Measurements from ENCODE around the gene NUDT9.
"Not testable (repeated sequence)": the region's sequence is repeated elsewhere in the genome, so short reads cannot be mapped to it uniquely, and the experiment has no call there.

NUDT9 gene, protein sequence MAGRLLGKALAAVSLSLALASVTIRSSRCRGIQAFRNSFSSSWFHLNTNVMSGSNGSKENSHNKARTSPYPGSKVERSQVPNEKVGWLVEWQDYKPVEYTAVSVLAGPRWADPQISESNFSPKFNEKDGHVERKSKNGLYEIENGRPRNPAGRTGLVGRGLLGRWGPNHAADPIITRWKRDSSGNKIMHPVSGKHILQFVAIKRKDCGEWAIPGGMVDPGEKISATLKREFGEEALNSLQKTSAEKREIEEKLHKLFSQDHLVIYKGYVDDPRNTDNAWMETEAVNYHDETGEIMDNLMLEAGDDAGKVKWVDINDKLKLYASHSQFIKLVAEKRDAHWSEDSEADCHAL

DNA sequence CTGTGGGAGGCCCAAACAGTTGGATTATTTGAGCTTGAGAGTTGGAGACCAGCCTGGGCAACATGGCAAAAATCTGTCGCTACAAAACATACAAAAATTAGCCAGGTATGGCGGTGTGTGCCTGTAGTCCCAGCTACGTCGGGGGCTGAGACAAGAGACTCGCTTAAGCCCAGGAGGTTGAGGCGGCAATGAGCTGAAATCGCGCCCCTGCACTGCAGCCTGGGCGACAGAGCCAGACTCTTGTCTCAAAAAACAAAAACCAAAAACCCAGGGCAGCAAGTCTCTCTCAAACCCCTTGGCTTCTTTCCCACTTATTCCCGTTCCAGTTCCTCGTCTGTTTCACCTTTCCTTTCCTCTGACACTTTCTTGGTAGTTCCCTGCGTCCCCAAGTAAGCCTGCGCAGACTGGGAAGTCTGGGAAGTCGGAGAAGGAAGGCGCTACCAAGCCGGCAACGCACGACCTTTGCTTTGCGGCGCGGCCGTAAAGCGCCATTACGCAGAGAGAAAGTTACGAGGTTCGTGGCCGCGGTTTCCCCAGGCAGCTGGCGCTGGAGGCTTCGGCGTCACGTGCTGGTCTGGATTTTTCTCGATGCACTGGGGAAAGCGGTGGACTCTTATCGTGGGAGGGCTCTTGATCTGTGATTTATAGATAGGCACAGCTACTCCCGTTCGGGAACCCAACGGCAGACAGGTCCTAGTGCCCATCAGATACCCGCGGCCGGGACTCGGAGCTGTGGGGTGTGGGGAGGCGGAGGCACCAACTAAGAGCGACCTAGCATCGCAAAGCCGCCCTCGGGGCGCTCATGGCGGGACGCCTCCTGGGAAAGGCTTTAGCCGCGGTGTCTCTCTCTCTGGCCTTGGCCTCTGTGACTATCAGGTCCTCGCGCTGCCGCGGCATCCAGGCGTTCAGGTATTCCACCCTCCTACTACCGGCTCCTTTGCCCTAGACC, at the start of gene NUDT9:
NUDT9 (plus strand) TSS at position 470 of the 949 bp plus-strand sequence; CDS start at position 803, 333 bp downstream.
- DNase-seq, result peak; percentile 80 to 81

DNA sequence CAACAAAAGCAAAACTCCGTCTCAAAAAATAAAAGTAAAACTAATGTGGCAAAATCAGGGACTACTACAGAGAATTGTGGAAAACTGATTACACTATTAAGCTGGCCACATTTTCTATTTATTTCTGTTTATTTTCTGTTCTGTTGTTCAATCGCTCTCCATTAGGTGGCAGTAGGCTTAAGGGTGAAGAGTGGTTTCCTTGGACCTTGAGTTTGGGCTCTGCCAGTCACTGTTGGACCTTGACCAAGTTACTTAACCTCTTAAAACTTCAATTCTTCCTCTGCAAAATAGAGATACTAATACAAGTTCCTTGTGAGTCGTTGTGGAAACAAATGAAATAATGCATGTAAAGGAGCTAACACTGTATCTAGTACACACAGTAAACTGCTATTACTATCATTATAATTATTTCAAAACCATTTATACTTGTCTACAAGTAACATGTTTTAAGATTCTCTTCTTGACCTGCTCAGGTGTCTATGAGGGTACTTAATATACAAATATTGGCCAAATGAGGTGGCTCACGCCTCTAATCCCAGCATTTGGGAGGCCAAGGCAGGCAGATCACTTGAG, 46.6 kb upstream of the NUDT9 start:
- DNase-seq, result no peak

DNA sequence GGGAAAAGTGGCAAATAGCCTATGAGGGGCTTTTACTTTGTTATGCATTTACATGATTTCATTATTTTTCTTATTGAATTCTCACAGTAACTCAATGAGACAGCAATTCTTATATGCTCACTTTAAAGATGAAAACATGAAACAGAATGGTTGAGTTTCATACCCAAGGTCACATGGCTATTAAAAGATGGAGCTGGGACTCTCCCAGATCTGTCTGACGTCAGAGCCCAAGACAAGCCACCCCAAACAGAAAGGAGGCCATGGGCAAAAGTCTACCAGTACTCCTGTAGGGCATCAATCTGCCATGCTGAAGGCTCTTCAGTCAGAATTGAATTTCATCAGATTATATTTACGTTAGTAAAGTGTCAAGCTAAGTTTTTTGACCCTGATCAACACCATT, 44.6 kb upstream of the NUDT9 start:
- DNase-seq, result no peak

DNA sequence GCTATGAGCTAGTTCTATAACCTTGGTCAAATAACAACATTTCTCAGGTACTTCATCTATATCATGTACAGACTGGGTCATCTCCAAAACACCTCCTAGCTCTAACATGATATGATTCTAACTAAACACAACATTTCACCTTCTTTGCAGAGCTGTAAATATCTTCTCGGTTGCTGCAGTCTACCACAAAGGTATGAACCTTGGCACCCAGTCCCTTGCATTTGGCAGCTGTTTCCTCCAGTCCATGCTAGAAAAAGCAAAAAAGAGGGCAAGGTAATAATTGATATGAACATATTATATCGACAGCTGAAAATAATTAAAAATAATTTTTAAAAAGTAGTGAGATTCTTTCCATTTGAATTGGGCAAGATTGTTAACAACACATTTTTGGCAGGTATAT, 40.3 kb upstream of the NUDT9 start:
- DNase-seq, result no peak

DNA sequence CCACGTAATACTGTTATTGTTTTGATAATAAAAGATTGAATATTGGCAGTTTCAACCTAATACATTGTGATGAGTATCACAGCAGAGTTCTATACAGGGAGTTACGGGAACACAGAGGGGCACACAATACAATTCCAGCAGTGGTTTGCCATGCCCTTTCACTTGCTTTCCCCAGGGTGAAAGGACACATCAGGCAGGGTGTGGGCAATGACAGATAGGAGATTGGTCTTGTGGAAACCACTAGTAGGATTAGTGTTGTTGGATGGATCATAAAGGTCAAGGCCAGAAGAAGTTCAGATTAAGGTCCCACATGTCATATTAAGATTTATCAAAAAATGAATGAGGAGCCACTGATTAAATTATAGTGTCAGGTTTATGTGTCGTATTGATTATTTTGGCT, 39.4 kb upstream of the NUDT9 start:
- no peak for DNase-seq

DNA sequence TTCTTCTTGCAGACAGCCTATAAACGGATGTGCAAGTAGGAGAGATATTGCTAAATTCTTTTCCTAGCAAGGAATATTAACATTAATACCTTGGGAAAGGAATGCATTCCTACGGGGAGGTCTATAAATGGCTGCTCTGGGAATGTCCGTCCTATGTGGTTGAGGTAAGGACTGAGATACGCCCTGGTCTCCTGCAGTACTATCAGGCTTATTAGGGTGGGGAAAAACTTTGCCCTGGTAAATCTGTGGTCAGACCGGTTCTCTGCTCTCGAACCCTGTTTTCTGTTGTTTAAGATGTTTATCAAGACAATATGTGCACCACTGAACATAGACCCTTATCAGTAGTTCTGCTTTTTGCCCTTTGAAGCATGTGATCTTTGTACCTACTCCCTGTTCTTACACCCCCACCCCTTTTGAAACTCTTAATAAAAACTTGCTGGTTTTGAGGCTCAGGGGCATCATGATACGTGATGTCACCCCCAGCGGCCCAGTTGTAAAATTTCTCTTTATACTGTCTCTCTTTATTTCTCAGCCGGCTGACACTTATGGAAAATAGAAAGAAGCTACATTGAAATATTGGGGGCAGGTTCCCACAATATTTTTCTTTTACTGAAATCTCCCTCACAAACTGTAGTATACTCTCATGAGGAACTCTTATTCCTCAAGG, 37.8 kb upstream of the NUDT9 start:
- not testable (repeated sequence) for DNase-seq

DNA sequence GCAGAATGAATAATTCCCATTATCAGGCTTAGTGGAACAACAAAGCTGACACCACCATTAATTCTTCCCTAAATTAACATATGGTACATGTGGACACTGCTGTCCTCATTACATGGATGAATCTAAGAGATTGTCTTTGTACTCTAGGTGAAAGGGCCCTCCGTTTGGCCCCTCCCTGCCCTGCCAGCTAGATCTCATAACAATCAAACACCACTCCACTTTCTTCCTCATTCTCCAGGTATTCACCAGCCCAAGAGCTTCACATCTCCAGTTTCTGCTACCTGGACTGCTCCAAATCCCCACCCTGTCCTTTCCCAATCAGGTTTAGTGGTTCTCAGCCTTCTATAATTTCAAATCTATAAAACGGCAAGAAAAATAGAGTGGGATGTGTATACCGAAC, 35.1 kb upstream of the NUDT9 start:
- no peak for DNase-seq

DNA sequence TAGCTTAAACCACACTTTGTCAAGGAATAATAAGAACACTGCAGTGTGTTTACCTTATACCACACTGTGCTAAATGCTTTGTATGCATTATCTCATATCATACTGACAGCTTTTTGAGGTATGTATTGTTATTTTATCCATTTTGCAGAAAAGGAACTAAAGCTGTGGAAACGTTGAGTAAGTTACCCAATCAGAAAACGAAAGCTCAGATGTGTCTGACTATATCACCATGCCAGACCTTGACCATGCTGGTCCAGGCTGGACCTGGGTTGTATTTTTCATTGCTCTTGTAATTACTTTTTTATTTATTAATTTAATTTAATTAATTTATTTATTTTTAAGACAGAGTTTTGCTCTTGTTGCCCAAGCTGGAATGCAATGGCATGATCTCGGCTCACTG, 33.5 kb upstream of the NUDT9 start:
- DNase-seq, result no peak

DNA sequence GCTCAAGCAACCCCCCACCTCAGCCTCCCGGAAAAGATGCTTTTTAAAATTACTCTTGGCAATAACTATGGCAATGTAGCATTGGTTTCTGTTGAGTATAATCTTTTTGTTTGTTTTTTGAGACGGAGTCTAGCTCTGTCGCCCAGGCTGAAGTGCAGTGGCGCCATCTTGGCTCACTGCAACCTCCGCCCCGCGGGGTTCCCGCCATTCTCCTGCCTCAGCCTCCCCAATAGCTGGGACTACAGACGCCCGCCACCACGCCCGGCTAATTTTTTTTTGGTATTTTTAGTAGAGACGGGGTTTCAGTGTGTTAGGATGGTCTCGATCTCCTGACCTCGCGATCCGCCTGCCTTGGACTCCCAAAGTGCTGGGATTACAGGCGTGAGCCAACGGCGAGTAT, 32.3 kb upstream of the NUDT9 start:
- not testable (repeated sequence) for DNase-seq

DNA sequence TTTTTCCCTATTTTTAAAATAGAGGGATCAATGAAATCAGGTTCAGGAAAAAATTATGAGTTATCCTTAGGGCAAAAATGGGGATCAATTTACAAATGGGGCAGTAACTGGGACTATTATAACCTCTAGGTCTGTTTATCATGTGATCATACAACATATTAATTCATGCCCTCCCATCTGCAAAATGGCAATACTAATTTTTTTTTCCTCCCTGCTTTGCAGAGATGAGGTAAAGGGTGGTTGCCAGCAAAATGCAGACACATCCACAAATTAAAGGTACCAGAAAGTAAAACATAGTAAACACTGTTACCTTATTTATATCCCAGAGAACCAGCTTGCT, 31.9 kb upstream of the NUDT9 start:
- DNase-seq, result no peak

DNA sequence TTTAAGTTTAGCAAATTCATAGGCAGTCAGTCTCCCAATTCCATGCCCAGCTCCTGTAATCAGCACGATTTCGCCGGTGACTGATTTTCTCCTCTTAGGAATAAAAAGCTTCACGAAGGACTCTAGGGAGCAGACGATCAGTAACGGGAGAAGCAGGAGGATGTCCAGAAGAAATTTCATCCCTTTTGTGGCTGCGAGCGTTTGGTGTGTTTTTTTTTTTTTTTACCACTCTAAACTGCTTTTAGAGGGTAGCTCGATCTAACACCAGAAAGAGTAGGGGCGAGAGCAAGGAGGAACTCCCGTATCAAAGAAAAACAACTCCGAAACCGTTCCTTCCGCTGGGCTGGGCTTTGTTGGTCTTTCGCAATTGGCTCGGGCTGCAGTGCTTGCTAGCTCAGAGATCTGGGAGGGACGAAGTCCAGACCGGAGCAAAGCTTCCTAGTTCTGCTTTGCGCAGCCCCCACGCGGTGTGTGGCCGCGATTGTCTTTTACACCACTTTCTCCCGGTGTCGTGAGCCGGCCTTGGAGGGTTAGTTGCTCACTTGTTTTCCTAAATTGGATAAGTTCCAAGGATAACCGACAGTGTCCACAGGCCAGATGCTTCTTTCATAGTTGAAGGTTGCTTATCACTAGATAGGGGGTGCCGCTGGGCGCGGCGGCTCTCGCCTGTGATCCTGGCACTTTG, 31.3 kb upstream of the NUDT9 start, which contains the start of gene HSD17B11:
HSD17B11 (minus strand) TSS at position 298 of the 685 bp plus-strand sequence; CDS start at position 180, 118 bp downstream.
- DNase-seq, result peak; percentile 60 to 68

DNA sequence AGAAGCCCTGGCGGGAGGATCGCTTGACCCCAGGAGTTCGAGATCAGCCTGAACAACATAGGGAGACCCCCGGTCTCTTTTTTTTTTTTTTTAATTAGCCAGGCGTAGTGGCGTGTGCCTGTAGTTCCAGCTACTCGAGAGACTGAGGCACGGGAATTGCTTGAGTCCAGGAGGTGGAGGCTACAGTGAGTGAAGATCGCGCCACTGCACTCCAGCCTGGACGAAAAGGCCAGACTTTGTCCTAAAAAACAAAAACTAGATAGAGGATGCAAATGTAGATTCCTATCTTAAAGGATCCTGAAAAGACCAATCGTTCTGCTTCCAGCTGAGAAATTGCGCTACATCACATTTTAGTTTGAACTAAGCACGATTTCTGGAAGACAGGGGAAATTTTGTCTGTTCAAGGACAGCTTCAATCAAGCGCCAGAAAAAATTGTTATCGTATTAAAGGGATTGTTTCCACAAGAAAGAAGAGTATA, 30.8 kb upstream of the NUDT9 start:
- peak in 1 of 2 experiments; percentile 3 for DNase-seq

DNA sequence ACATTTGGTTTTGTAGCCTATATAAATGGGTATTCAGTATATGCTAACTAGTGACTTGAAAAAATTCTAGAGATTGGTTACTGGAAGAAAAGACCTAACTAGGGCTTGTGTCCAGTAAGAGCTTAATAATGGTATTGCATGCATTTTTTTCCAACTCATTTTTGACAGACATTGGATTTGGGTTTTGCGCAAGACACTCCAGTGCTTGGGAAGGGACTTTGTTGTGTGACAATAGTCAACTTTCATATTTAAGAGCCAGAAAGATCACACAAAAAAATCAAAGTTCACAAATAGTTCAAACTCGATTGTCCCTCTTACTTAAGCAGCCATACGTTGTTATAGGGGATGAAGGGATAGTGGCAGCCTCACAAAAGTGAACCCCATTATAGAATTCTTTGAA, 30.2 kb upstream of the NUDT9 start:
- no peak for DNase-seq

DNA sequence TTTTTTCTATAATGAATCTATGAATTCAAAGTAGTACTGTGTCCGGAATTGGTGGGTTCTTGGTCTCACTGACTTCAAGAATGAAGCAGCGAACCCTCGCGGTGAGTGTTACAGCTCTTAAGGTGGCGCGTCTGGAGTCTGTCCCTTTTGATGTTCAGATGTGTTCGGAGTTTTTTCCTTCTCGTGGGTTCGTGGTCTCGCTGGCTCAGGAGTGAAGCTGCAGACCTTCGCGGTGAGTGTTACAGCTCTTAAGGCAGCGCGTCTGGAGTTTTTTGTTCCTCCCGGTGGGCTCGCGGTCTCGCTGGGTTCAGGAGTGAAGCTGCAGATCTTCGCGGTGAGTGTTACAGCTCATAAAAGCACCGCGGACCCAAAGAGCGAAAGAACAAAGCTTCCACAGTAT, 27.3 kb upstream of the NUDT9 start:
- DNase-seq, result not testable (repeated sequence)

DNA sequence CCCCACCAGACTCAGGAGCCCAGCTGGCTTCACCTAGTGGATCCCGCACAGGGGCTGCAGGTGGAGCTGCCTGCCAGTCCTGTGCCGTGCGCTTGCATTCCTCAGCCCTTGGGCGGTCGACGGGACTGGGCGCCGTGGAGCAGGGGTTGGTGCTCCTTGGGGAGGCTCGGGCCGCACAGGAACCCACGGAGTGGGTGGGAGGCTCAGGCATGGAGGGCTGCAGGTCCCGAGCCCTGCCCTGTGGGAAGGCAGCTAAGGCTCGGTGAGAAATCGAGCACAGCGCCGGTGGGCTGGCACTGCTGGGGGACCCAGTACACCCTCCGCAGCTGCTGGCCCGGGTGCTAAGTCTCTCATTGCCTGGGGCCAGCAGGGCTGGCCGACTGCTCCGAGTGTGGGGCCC, 26.5 kb upstream of the NUDT9 start:
- not testable (repeated sequence) for DNase-seq

DNA sequence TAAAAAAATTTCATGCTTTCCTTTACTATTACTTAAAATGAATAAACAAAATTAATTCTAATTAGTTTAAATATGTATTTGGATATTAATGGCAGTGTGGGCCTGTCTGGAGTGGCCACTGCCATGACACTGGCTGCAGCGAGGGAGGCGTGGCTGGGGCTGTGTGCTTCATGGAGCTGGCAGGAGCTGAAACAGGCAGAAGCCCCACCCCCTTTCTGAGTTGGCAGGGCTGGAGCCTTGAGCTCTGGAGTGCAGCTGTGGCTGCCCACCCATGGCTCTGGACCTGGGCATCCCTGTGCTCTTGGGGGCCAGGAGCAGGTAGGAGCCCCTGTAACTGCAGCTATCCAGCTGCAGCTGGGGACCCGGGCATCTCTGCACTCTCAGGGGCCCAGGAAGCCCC, 23.2 kb upstream of the NUDT9 start:
- DNase-seq, result no peak

DNA sequence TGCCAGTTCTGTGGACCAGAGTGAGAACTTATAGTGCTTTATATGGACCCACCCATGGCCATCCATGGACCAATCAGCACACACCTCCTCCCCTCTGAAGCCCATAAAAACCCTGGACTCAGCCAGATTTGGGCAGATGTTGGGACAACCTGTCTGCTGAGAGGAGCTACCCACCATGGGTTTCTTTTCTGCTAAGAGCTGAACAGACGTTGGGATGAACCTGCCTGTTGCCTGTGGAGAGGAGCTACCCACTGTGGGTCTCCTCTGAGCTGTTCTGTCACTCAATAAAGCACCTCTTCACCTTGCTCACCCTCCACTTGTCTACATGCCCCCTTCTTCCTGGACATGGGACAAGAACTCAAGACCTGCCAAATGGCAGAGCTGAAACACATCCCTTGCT, 22.4 kb upstream of the NUDT9 start:
- DNase-seq, result no peak

DNA sequence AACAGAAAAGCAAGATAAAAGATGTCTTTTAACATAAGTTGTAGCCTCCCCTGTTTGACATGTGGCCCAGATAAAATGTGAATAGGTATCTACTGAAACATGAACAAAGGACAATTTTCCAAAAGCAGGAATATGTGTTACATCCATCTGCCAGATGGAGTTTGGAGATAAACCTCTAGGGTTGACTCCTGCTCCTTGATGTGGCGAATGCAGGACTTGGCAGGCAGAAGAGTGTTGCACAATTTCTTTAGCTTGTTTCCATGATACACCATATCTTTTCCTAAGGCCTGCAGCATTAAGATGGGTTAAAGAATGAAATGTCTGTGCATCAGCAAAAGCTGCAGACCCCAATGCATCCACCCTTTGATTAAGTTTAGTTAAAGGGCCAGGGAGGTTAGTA, 18.6 kb upstream of the NUDT9 start:
- not testable (repeated sequence) for DNase-seq

DNA sequence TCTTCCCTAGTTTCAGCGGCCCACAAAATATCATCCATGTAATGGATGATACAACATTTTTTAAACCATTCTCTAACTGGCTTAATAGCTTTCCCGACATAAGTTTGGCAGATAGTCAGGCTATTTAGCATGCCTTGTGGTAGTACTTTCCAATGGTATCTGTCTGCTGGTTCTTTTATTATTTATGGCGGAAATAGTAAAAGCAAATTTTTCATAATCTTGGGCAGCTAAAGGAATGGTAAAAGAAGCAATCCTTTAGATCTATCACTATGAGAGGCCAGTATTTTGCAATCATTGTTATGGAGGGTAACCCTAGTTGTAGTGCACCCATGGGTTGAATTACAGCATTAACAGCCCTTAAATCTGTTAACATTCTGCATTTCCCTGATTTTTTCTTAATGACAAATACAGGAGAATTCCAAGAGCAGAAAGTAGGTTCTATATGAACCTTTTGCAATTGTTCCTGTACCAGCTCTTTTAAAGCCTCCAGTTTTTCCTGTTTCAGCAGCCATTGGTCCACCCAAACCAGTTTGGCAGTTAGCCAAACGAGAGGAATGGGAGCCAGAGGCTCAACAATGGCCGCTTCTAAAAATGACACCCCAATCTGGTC, 17.1 kb upstream of the NUDT9 start:
- DNase-seq, result no peak

DNA sequence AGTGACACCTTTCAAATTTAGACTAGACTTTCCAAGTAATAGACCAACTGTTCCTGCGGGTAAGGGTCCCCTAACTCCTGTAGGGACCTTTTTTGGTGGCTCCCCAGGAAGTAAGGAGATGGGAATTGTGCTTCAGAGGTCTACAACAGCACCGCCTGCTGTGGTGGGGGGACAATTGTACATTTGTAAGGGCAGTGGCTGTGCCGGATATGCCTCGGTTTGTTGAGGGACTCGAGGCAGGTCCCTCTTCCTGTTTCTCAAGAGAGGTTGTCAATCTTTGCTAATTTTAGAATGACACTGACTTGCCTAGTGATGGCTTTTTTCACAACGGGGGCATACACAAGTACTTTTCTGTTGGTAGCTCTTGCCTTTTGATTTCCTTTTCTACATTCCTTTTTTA, 15.9 kb upstream of the NUDT9 start:
- DNase-seq, result no peak

DNA sequence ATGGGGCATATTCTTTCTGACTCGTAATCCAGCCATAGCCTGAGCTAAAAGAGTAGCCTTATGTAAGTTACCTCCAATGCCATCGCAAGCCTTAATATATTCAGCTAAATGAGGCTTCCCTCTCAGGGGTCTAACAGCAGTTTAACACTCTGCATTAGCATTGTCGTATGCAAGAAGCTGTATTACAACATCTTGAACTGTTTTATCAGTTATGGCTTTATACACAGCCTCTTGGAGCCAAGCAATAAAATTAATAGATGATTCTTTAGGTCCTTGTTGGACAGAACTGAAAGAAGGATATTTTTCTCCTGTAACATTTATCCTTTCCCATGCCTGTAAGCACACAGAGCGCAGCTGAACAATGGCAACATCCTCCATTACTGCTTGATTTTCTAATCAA, 15.5 kb upstream of the NUDT9 start:
- DNase-seq, result not testable (repeated sequence)

DNA sequence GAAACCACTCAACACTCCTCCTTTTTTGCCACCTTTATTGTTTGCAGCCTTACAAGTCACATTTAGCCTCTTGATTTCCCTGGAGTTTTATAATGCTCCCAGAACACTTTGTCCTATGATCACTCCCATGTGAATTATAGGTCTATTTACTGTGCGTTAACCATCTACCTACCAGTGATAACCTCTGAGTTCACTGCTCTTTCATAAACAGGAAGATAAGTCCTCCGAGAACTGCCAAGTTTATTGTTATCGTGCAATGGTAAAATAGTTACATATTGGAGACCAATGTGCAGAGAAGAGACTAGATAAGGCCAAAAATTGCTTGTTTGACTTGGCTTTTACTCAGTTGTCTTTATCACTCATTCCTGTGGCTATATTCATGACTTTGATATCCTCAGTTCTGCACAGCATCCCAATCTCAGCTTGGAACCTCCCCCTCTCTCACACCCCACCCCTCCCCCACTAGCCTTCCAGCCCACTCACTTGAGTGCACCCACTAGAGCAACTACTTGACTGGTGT, 12.9 kb upstream of the NUDT9 start:
- no peak for DNase-seq

All from stimulated activated CD4-positive, alpha-beta T cell treated with anti-CD3 and anti-CD28 coated beads, Interleukin-4, amount 100 ng/mL, for 4 hours (primary cell).